Hepatocyte (in vitro differentiated cells): ENCODE data around the gene SPRR5.

Experiments
- EZH2phosphoT487 ChIP-seq: fragments of 200-600 bp; sonication (generic); IDR thresholded peaks from one replicate; pipeline ENCODE4 v1.6.1; 2018; ENCODE audit warnings: antibody characterized with exemption, mild to moderate bottlenecking, low read depth, moderate library complexity; ENCODE audit not compliant: unreplicated experiment, severe bottlenecking
- TF ChIP-seq, protein P1 (sequence below): fragments of 200-600 bp; sonication (generic); IDR thresholded peaks from 2 replicates; pipeline ENCODE4 v1.5.1; 2016; ENCODE audit warnings: antibody characterized with exemption, mild to moderate bottlenecking; ENCODE audit not compliant: poor library complexity

DNA sequence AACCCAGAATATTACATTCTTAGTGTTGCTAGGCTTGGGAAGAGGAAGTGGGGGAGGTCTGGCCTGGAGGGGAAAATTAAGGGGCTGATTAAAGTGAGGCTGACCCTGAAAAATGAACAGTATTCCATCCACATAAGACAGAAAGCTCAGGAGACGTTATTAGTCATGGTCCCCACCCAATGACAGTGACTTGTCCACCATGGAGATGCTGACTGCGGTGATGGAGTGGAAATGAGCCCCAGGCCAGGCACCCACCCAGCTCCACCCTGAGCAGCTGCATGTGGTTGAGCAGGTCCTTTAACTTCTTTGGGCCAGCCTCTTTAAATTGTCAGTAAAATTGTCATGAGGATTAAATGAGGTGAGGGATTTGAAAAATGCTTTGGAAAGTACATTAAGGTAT is 22.0 kb downstream of the SPRR5 start:
- TF ChIP-seq, protein P1, sequence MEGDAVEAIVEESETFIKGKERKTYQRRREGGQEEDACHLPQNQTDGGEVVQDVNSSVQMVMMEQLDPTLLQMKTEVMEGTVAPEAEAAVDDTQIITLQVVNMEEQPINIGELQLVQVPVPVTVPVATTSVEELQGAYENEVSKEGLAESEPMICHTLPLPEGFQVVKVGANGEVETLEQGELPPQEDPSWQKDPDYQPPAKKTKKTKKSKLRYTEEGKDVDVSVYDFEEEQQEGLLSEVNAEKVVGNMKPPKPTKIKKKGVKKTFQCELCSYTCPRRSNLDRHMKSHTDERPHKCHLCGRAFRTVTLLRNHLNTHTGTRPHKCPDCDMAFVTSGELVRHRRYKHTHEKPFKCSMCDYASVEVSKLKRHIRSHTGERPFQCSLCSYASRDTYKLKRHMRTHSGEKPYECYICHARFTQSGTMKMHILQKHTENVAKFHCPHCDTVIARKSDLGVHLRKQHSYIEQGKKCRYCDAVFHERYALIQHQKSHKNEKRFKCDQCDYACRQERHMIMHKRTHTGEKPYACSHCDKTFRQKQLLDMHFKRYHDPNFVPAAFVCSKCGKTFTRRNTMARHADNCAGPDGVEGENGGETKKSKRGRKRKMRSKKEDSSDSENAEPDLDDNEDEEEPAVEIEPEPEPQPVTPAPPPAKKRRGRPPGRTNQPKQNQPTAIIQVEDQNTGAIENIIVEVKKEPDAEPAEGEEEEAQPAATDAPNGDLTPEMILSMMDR: no peak
- no peak for TF ChIP-seq EZH2phosphoT487
